DMS53 treated with DMSO at 0.1 percent for 48 hours (cell line): ENCODE results near the gene MOV10L1.

Source experiments
- DNase-seq: peaks from one replicate; lab custom pipeline; 2025; ENCODE audit not compliant: unreplicated experiment; lab: John Stamatoyannopoulos, UW

MOV10L1 gene

DNA sequence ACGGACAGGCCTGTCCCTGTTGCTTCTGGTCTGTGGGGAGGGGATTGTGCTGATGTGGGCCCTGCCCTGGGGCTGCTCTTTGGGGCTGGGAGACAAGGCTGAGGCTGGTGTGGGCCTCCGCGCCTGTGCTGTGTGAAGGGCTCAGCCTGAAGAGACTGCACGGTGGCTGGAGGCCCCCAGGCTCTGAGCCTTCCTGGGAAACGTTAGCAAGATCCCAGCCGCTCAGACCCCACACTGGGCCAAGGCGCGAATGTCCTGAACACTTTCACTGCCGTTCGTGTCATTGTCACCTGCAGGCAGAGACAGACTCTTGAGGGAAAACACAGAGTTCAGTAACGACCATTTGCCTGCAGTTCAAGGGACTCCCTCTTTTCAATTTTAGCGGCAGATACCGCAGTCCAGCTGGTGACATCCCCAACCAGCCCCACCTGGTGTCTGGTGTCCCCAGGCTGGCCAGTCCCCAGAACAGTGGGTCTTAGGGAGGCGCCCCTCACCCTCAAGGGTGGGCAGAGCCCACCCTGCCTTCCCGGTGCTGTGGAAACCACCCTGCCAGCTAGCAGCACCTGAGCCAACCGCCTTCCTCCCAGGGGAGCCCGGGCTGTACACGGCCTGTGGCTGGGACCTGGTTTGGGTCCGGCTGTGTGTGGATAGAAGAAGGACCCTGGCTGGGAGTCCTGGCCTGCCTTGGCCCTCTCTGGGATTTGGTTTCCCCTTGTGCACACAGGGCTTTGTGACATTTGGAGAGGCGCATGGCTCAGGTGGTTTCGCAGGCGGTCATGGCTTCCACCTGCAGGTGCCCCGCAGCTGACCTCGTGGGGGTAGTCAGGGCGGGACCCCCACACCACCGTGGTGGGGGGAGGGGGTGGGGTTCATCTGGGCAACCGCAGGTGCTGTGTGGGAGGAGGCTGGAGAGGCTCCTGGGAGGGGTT, 86.4 kb downstream of the MOV10L1 start:
- no peak for DNase-seq

GRCh38 chr22:50176850-50177536, 87.2 kb downstream of the MOV10L1 start:
- no peak for DNase-seq

DNA sequence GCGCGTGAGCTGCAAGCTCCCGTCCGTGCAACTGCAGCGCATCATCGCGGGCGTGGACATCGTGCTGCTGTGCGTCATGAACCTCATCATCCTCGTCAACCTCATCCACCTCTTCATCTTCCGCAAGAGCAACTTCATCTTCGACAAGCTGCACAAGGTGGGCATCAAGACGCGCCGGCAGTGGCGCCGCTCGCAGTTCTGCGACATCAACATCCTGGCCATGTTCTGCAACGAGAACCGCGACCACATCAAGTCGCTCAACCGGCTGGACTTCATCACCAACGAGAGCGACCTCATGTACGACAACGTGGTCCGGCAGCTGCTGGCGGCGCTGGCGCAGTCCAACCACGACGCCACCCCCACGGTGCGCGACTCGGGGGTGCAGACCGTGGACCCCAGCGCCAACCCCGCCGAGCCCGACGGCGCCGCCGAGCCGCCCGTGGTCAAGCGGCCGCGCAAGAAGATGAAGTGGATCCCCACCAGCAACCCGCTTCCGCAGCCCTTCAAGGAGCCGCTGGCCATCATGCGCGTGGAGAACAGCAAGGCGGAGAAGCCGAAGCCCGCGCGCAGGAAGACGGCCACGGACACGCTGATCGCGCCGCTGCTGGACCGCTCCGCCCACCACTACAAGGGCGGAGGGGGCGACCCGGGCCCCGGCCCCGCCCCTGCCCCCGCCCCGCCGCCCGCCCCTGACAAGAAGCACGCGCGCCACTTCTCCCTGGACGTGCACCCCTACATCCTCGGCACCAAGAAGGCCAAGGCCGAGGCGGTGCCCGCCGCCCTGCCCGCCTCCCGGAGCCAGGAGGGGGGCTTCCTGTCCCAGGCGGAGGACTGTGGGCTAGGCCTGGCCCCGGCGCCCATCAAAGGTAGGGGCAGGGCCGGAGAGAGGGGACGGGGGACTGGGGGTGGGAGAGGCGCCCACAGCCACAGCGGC, 88.0 kb downstream of the MOV10L1 start:
- no peak for DNase-seq

GRCh38 chr22:50178471-50178864, 88.7 kb downstream of the MOV10L1 start:
- DNase-seq, result no peak

DNA sequence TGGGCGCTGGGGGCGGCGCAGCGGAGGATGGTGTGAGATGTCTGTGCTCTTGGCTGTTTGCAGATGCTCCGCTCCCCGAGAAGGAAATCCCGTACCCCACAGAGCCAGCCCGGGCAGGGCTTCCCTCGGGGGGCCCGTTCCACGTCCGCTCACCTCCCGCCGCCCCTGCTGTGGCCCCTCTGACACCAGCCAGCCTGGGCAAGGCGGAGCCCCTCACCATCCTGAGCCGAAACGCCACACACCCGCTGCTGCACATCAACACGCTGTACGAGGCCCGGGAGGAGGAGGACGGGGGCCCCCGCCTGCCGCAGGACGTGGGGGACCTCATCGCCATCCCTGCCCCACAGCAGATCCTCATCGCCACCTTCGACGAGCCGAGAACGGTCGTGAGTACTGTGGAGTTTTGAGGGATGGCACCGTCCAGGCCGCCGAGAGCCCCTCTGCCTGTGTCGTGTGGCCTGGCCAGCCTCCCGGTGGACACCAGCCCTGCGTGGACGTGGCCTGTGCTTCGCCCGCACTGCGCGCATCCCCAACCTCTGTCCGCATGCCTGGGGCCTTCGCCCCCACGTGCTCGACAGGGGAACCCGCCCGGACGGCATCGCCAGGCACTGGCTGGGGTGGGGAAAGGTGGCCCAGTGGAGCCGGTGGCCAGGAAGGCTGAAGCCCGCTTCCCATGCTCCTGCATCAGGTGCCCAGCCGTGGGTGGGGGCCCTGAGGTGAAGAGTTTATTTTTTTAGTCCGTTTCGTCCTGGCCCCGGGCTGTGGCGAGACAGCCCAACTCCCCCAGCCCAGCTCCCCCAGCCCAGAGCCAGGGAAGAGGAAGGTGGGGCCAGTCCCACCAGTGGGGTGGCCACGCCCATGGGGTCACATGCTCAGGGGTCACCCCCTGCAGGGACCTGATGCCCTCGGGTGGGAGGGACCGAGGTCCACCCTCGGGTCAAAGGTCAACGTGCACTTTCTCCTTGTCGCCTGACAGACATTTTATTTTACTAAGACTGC, 89.4 kb downstream of the MOV10L1 start:
- no peak for DNase-seq

GRCh38 chr22:50179937-50180726, 90.3 kb downstream of the MOV10L1 start:
- DNase-seq, result no peak

- no peak for DNase-seq
These were observed 91.1 kb downstream of the MOV10L1 start for GRCh38 chr22:50180727-50181521.

- DNase-seq, result no peak
These were observed 92.6 kb downstream of the MOV10L1 start for GRCh38 chr22:50182176-50183081.

- DNase-seq, result no peak
These were observed 93.5 kb downstream of the MOV10L1 start for GRCh38 chr22:50183141-50183971.

DNA sequence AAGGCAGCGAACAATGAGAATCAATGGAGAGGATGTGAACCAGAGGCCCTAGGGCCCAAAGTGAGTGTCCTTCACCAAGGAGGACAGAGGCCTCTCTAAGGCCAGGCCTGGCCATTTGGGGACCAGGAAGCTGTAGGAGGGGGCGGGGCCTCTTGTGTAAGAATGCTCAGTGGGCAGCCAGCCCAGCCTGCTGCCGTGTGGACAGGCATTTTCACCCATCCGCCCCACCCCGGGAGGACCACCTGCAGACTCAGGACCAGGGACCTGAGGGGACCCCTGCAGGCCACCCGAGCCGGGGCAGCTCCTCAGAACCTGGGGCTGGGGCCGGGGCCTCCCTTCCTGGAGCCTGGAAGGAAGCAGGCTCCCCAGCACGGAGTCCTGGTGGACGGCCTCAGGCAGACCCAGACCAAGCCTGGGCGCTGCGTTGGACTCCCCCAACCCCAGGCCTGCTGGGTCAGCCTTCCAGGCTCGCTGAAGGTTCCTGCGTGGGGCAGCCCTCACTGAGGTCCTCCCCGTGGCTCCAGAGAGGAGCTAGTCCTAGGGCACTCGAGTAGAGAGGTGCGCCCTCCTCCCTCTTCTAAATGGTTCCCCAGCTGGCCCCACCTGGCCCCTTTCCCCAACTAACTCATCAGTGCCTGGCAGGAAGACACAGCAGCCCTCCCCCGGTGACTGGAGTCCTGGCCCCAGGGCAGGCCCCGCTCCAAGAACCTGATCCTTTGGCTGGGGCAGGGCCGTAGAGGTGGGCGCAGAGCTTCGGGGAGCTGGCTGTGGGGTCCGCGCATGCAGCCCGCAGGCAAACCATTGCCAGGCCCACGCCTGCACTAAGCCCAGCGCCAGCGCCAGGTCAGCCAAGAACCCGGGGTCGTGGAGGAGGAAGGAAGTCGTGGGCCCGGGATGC, 94.4 kb downstream of the MOV10L1 start:
- no peak for DNase-seq

DNA sequence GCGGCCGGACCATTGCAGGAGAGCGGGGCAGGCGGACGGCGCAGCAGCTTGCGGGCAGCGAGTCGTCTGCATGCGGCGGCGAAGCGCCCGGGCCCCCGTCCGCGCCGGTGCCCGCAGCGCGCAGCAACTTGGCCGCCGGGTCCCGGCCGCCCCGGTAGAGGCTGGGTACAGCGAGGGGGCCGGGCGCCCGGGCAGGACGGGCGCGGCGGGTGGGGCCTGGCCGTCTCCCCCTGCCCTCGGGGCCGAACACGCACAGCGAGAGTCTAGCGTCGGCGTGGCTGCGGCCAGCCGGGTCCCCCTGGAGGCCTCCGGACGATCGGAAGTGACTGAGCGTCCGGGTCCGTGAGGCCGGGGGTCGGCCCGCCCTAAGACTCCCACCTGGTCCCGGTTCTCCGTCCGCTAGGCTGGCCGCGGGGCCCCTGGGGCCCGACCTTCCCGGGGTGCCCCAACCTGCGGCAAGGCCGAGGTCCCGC, 95.1 kb downstream of the MOV10L1 start:
- no peak for DNase-seq

- peak; percentile 53 for DNase-seq
These were observed 95.7 kb downstream of the MOV10L1 start, which contains the start of gene TRABD for GRCh38 chr22:50185375-50186087. Gene TRABD, plus strand, starts transcription at chr22:50185913. Its CDS starts 7,148 bp downstream, at chr22:50193061.

DNA sequence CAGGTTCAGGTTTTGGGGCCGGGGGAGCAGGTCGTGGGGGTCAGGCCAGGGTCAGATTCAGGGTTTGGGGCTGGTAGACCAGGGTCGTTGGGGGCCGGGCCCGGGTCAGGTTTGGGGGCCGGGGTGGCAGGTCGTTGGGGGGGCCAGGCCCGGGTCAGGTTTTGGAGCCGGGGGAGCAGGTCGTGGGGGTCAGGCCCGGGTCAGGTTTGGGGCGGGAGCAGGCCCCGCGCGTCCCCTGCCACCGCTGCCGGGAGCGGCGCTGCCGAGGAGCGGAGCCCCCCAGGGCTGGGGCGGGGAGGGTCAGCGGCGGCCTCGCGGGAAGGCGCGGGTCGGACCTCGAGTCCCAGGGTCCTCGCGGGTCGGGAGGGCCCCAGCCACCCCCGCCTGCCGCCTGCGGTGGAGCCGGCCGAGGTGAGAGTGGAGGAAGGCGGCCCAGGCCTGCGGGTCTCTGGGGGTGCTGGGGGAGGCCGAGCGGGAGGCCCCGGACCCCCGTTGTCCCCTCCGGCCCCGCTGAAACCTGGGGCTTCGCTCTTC, 96.4 kb downstream of the MOV10L1 start:
- no peak for DNase-seq
